ENCODE data around the gene NEAT1. TPM values are rescaled to one million over a fixed set of nuclear protein-coding genes. Genes with fewer than 3 reads are reported as not detected.

Gene NEAT1
- total and polyA plus RNA-seq, 9 of the 15 experiments (the other 6 are each of a cell fraction or from before 2014, with no cell fraction given) = 20.1 to 389 (median 62.8) TPM

DNA sequence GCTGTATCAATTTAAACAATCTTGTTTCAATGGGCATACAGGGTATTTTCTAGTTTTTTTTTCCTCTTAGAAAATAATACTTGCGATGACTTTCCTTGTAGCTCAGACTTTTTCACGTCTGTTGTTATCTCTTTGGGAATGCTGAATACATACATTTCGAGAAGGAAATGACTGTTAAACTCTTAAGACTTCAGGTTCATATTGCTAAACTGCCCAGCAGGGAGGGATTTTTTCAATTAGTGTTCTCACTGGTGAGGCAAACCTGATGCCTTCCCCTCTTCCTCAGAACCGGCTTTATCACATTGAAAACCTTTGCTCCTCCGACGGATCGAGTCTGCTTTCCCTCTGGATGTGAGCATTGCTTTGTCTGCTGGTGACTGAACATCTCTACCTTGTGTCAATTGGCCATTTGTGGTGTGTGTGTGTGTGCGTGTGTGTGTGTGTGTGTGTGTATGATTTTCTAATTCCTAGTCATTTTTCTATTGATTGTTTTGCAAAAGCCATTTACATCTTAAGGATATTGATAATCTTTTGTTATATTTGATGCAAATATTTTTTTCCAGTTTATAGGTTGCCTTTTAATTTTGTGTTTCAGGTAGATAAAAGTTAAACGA is 6.6 kb downstream of the NEAT1 start (continued):
- TF ChIP-seq MYBL2 (IDR thresholded peaks at IDR 0.05; ENCODE audit: low read depth) (0 out of 2 replicates have a peak, but pooled peaks have one; percentile 26), MYBL2 (CRISPR knock-in tag; IDR thresholded peaks at IDR 0.05; ENCODE audit: borderline replicate concordance) (no peak), MEF2A (IDR thresholded peaks at IDR 0.05; ENCODE audit: control insufficient read depth, low read depth, low read length) (no peak), HOXB6 (CRISPR knock-in tag; IDR thresholded peaks at IDR 0.05; ENCODE audit: borderline replicate concordance) (no peak), XRCC4 (IDR thresholded peaks at IDR 0.05; ENCODE audit: extremely low read depth, insufficient read depth, insufficient read length) (no peak), JUNB (CRISPR knock-in tag; conservative IDR thresholded peaks at IDR 0.05) (no peak), MCM3 (IDR thresholded peaks at IDR 0.05) (no peak), SRSF7 (optimal IDR thresholded peaks at IDR 0.05; ENCODE audit: low read depth, low read length) (no peak), DPF2 (IDR thresholded peaks at IDR 0.05) (peak; percentile 50; the same call in 1 of the 2 replicates), SMARCA4 (IDR thresholded peaks at IDR 0.05) (peak; percentile 53; the same call in 1 of the 2 replicates), POLR3A (IDR thresholded peaks at IDR 0.05; ENCODE audit: borderline replicate concordance, extremely low read depth, insufficient read depth, insufficient read length) (no peak), ELF2 (CRISPR knock-in tag; IDR thresholded peaks at IDR 0.05) (no peak), FOXK2 (conservative IDR thresholded peaks at IDR 0.05 in 1 of 2, IDR thresholded peaks at IDR 0.05 in 1 of 2; ENCODE audit: low read depth in 2 of 2) (peak; percentile 48 to 63; a peak in 1 of 4 replicates), ZC3H8 (IDR thresholded peaks at IDR 0.05) (0 out of 2 replicates have a peak, but pooled peaks have one; percentile 37), DNMT1 (IDR thresholded peaks at IDR 0.05) (peak; percentile 90; the same call in 1 of the 2 replicates), RBM22 (IDR thresholded peaks at IDR 0.05; ENCODE audit: low read depth, low read length, poor library complexity, severe bottlenecking) (peak; percentile 95), ZNF212 (CRISPR knock-in tag; IDR thresholded peaks at IDR 0.05) (no peak), MAFK (IDR thresholded peaks at IDR 0.05; ENCODE audit: low read length) (no peak), CBX5 (IDR thresholded peaks at IDR 0.05; ENCODE audit: borderline replicate concordance, low read depth) (no peak)
- TF ChIP-seq, protein P1, sequence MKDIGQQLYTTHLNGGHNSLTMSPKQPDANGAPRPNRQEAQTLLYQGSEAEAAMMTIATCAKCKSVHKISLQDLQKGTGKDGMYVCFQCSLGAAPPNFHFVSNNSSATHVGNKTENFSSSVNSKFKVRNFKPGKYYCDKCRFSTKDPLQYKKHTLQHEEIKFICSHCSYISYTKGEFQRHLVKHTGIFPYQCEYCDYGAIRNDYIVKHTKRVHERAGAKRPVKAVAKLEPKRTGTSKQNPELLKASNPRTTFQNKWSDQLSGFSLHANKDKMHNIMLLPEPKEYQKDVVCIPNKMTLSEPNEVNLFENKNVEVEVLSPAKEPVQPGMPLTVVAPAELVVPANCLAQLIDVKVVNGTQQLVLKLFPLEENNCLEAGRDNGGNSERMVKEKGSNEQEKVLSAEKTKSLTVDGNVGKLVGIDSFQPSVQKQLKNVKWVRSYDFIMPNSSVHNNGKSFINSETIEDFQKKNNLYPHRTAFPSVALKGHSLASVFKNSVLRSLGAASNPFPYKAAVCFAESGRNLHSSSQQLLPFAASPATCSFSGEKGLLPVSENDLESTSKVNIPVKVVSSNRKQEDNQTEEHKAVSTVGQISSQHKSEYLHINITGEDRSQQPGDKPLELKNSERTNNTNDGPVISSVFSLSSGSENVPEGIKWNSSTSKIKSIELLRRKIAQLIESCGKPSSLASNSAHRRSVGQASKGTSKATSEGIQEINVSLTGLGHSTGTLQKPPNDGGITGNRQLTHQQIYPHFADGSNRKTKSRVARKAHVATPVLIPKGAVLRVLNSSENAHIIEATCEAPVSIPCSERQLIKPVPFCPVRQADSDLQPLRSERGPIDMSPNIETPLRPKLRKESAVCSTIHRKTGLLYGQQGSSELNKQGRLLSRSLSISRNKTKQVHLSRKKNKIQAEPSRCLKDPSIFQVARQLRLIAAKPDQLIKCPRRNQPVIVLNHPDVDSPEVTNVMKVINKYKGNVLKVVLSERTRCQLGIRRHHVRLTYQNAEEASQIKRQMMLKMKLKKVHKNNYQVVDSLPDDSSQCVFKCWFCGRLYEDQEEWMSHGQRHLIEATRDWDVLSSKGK (CRISPR knock-in tag; IDR thresholded peaks at IDR 0.05) = no peak
- TF ChIP-seq, protein P2, sequence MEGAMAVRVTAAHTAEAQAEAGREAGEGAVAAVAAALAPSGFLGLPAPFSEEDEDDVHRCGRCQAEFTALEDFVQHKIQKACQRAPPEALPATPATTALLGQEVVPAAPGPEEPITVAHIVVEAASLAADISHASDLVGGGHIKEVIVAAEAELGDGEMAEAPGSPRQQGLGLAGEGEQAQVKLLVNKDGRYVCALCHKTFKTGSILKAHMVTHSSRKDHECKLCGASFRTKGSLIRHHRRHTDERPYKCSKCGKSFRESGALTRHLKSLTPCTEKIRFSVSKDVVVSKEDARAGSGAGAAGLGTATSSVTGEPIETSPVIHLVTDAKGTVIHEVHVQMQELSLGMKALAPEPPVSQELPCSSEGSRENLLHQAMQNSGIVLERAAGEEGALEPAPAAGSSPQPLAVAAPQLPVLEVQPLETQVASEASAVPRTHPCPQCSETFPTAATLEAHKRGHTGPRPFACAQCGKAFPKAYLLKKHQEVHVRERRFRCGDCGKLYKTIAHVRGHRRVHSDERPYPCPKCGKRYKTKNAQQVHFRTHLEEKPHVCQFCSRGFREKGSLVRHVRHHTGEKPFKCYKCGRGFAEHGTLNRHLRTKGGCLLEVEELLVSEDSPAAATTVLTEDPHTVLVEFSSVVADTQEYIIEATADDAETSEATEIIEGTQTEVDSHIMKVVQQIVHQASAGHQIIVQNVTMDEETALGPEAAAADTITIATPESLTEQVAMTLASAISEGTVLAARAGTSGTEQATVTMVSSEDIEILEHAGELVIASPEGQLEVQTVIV (CRISPR knock-in tag; IDR thresholded peaks at IDR 0.05; ENCODE audit: borderline replicate concordance) = no peak
- TF ChIP-seq, protein P3, sequence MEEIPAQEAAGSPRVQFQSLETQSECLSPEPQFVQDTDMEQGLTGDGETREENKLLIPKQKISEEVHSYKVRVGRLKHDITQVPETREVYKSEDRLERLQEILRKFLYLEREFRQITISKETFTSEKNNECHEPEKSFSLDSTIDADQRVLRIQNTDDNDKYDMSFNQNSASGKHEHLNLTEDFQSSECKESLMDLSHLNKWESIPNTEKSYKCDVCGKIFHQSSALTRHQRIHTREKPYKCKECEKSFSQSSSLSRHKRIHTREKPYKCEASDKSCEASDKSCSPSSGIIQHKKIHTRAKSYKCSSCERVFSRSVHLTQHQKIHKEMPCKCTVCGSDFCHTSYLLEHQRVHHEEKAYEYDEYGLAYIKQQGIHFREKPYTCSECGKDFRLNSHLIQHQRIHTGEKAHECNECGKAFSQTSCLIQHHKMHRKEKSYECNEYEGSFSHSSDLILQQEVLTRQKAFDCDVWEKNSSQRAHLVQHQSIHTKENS (CRISPR knock-in tag; IDR thresholded peaks at IDR 0.05) = no peak

All from K562 (cell line).